ENCODE data around the gene MRPL14. TPM values are rescaled to one million over a fixed set of nuclear protein-coding genes. Genes with fewer than 3 reads are reported as not detected.

Gene MRPL14
- total RNA-seq, 6 experiments from 2014 or later, result 50.9 to 64.2 (median 56.0) TPM

DNA sequence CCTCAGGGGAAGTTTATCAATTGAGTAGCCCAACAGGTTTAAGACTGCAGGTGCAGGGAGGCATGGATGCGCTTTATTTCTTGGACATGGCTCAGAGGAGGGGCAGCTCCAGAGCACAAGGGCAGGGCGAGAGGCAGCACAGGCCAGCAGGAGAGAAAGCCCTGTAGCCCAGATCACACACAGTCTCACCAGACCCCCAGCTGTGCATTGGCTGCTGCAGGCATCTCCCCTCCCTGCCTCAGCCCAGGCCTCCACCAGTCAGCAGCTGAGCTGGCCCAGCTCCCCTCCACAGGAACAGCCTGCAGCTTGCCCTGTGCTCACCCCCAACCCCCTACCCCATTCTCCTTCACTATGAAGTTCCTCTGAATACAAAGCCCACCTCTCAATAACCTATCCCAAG, 24.7 kb downstream of the MRPL14 start:
- Mint-ChIP-seq H3K4me3 (no peak overlapping the region), H3K9me3 (no peaks in the 10 kb centered on the region), H3K4me1 (ENCODE audit: low read depth) (peaks cover 21% of the 10 kb centered on the region), H3K36me3 (ENCODE audit: low read depth) (peaks cover 18% of the 10 kb centered on the region), H3K27me3 (ENCODE audit: insufficient read depth) (no peaks in the 10 kb centered on the region; the same call in 1 of the 2 replicates), H3K27ac (no peak overlapping the region)
- DNase-seq, result no peak
- TF ChIP-seq, protein P1, sequence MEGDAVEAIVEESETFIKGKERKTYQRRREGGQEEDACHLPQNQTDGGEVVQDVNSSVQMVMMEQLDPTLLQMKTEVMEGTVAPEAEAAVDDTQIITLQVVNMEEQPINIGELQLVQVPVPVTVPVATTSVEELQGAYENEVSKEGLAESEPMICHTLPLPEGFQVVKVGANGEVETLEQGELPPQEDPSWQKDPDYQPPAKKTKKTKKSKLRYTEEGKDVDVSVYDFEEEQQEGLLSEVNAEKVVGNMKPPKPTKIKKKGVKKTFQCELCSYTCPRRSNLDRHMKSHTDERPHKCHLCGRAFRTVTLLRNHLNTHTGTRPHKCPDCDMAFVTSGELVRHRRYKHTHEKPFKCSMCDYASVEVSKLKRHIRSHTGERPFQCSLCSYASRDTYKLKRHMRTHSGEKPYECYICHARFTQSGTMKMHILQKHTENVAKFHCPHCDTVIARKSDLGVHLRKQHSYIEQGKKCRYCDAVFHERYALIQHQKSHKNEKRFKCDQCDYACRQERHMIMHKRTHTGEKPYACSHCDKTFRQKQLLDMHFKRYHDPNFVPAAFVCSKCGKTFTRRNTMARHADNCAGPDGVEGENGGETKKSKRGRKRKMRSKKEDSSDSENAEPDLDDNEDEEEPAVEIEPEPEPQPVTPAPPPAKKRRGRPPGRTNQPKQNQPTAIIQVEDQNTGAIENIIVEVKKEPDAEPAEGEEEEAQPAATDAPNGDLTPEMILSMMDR (IDR thresholded peaks at IDR 0.05), result no peak

DNA sequence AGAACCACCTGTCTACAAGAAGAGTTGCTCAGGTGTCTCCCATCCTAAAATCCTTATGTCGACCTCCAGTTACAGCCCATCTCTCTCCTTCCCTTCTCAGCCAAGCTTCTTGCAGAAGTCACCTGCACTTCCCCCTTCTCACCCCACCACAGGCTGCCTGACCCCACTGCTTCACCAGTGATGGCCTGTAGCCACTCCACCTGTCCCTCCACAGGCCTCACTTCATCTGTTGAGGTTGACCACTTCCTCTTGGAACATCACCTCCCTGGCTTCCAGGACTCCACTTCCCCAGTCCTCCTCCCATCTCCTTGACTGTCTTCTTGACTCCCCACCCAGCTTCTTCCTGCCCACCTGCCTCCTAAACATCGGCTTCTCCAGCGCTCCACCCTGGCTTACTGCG, 25.4 kb downstream of the MRPL14 start:
- Mint-ChIP-seq H3K27ac (no peak overlapping the region), H3K9me3 (no peaks in the 10 kb centered on the region), H3K36me3 (ENCODE audit: low read depth) (peaks cover 18% of the 10 kb centered on the region), H3K4me1 (ENCODE audit: low read depth) (peaks cover 20% of the 10 kb centered on the region), H3K4me3 (no peak overlapping the region), H3K27me3 (ENCODE audit: insufficient read depth) (no peaks in the 10 kb centered on the region; the same call in none of the 2 replicates)
- TF ChIP-seq, protein P1 (IDR thresholded peaks at IDR 0.05), result no peak
- no peak for DNase-seq

DNA sequence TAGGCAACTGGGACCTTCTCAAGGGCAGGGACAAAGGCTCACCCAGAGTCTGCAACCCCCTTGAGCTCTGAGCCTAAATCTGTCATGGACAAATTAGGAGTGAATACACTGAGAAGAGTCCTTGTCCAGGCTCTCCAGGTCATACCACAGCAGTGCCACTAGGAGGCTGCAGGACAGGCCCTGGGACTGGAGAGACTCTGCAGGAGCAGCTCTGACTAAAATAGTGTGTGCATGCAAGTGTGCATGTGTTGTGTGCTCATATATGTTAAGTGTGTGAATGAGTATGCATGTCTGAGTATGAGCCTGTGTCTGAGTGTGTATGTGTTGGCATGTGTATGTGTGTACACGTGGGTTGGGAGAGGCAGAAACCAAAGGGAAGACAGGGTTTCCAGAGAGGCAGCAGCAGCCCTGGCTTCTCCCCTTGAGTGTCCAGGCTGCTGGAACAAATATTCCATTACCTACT, 27.1 kb downstream of the MRPL14 start:
- Mint-ChIP-seq H3K27ac (no peak overlapping the region), H3K4me1 (ENCODE audit: low read depth) (peaks cover 6% of the 10 kb centered on the region), H3K36me3 (ENCODE audit: low read depth) (peaks cover 6% of the 10 kb centered on the region; the same call in 1 of the 2 replicates), H3K9me3 (no peaks in the 10 kb centered on the region), H3K27me3 (ENCODE audit: insufficient read depth) (no peaks in the 10 kb centered on the region; the same call in 1 of the 2 replicates), H3K4me3 (no peak overlapping the region)
- TF ChIP-seq, protein P1 (IDR thresholded peaks at IDR 0.05), result peak; percentile 80
- DNase-seq, result peak; percentile 57

DNA sequence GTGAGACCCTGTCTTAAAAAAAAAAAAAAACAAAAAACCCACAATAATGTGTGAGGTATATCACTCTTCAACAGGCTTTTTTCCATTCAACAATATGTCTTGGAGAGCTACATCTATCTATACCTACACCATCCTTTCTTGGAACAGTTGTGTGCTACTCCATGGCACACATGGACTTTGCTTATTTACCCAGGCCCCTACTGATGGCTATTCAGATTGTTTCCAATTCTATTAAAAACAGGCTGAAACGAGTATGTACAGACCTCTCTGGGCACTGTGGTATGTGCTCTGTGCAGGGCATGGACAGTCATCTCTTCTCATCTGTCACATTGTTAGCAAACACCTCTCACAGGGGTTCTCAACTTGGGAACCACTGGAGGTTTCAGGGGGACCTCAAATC, 28.1 kb downstream of the MRPL14 start:
- Mint-ChIP-seq H3K27me3 (ENCODE audit: insufficient read depth) (no peaks in the 10 kb centered on the region; the same call in 1 of the 2 replicates), H3K27ac (no peak overlapping the region), H3K4me3 (no peak overlapping the region), H3K9me3 (no peaks in the 10 kb centered on the region), H3K36me3 (ENCODE audit: low read depth) (no peaks in the 10 kb centered on the region), H3K4me1 (ENCODE audit: low read depth) (no peaks in the 10 kb centered on the region)
- no peak for DNase-seq
- TF ChIP-seq, protein P1 (IDR thresholded peaks at IDR 0.05), result no peak

DNA sequence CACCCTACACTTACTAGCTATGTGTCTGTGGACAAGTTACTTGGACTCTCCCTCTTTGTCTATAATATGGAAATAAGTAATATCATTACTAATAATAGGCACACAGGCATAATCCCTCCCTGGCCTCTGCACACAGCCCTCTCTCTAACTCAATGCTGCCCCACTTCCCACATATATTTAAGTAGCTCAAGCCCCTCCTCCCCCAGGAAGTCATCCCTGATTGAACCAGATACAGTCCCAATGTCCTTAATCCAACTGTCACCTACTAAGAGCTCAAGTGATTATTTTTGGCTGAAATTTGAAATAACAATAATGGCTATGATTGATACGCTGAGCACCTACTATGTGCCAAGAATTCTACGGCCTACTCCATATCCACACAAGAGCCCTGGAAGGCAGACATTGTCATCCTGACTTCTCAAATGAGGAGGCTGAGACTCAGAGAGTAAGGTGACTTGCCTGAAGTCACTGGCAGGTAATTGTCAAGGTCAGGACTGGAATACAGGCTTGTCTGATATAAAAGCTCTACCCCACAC, 29.4 kb downstream of the MRPL14 start:
- H3K4me3 Mint-ChIP-seq, result no peak overlapping the region
- no peaks in the 10 kb centered on the region for H3K9me3 Mint-ChIP-seq
- no peak overlapping the region for H3K27ac Mint-ChIP-seq
- no peaks in the 10 kb centered on the region for H3K36me3 Mint-ChIP-seq (ENCODE audit: low read depth)
- peaks cover 1% of the 10 kb centered on the region; the same call in 1 of the 2 replicates for H3K4me1 Mint-ChIP-seq (ENCODE audit: low read depth)
- H3K27me3 Mint-ChIP-seq (ENCODE audit: insufficient read depth), result no peaks in the 10 kb centered on the region; the same call in 1 of the 2 replicates
- no peak for DNase-seq
- TF ChIP-seq, protein P1 (IDR thresholded peaks at IDR 0.05), result no peak

Data from HFFc6 (cell line).